ENCODE results near the gene SLC24A4. TPM values are rescaled to one million over a fixed set of nuclear protein-coding genes. Genes with fewer than 3 reads are reported as not detected.

The SLC24A4 gene
- total and polyA plus RNA-seq, 4 donors: 0.47 to 2.4 (median 1.0) TPM

DNA sequence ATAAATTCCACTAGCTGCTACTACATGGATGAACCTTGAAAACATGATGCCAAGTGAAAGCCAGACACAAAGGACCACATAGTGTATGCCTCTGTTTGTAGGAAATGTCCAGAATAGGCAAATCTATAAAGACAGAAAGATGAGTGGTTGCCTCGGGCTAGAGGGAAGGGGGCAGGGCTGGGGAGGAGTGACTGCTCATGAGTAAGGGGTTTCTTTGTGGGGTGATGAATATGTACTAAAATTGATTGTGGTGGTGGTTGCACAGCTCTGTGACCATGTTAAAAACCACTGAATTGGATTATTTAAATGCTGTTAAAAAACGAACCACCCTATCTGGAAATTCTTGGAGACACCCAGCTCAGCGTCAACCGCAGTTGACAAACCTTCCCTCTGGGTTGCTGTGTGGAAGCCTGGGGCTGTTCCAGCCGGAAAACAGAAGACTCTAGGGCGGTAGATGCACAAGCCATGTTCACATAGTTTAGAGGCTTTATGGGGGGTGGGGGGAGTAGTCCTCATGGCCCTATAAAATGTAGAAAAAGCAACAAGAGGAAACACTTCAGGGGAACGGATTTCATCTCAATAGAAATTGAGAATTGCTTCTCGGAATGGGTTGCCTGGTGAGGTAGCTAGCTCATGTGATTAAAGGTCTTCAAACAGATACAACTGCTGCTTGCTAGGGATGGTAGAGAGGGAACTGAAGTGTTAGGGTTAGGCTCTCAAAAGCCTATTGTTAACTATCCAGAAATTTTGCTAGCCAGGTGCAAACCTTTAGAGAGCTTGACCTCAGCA lies 220.0 kb downstream of the SLC24A4 start:
- ATAC-seq (ENCODE audit: insufficient read depth, low FRiP score) (no peak), DNase-seq (no peak)
- peaks cover 9 to 28% (median 14%) of the 10 kb centered on the region in 5 donors for H3K4me1 ChIP-seq (ENCODE audit: control insufficient read depth in 5 of 5, insufficient read depth in 5 of 5, low read length in 5 of 5)
- TF ChIP-seq, protein P1, sequence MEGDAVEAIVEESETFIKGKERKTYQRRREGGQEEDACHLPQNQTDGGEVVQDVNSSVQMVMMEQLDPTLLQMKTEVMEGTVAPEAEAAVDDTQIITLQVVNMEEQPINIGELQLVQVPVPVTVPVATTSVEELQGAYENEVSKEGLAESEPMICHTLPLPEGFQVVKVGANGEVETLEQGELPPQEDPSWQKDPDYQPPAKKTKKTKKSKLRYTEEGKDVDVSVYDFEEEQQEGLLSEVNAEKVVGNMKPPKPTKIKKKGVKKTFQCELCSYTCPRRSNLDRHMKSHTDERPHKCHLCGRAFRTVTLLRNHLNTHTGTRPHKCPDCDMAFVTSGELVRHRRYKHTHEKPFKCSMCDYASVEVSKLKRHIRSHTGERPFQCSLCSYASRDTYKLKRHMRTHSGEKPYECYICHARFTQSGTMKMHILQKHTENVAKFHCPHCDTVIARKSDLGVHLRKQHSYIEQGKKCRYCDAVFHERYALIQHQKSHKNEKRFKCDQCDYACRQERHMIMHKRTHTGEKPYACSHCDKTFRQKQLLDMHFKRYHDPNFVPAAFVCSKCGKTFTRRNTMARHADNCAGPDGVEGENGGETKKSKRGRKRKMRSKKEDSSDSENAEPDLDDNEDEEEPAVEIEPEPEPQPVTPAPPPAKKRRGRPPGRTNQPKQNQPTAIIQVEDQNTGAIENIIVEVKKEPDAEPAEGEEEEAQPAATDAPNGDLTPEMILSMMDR (IDR thresholded peaks at IDR 0.05; ENCODE audit: control extremely low read depth, extremely low read depth): no peak
- H3K4me3 ChIP-seq: no peak overlapping the region
- 68 to 81% methylated on average over 8 of the region's 8 CpGs for WGBS, 2 donors
- H3K9ac ChIP-seq (ENCODE audit: insufficient read depth in 1 of 2, low read length in 2 of 2): no peak overlapping the region
- H3K27ac ChIP-seq (ENCODE audit: low read depth in 1 of 2, low read length in 1 of 2): no peak overlapping the region
- H3K27me3 ChIP-seq (ENCODE audit: control insufficient read depth in 3 of 3, insufficient read depth in 3 of 3, low read length in 2 of 3): no peaks in the 10 kb centered on the region
- no peaks in the 10 kb centered on the region for H3K9me3 ChIP-seq (ENCODE audit: control insufficient read depth in 4 of 4, insufficient read depth in 3 of 4, low read length in 3 of 4)
- H3K36me3 ChIP-seq (ENCODE audit: control insufficient read depth in 4 of 4, insufficient read depth in 4 of 4, low read length in 4 of 4): no peaks in the 10 kb centered on the region

GRCh38 chr14:92544051-92544720 lies 221.2 kb downstream of the SLC24A4 start:
- DNase-seq (no peak), ATAC-seq (ENCODE audit: insufficient read depth, low FRiP score) (no peak)

GRCh38 chr14:92546347-92547053 lies 223.5 kb downstream of the SLC24A4 start:
- no peak for ATAC-seq (ENCODE audit: insufficient read depth, low FRiP score)
- TF ChIP-seq, protein P1 (IDR thresholded peaks at IDR 0.05; ENCODE audit: control extremely low read depth, extremely low read depth): no peak
- Histone ChIP-seq H3K27me3 (ENCODE audit: control insufficient read depth in 3 of 3, insufficient read depth in 3 of 3, low read length in 2 of 3) (no peaks in the 10 kb centered on the region), H3K9me3 (ENCODE audit: control insufficient read depth in 4 of 4, insufficient read depth in 3 of 4, low read length in 3 of 4) (no peaks in the 10 kb centered on the region), H3K4me3 (no peak overlapping the region), H3K36me3 (ENCODE audit: control insufficient read depth in 4 of 4, insufficient read depth in 4 of 4, low read length in 4 of 4) (peaks cover 0 to 3% (median 0%) of the 10 kb centered on the region in 4 donors), H3K4me1 (ENCODE audit: control insufficient read depth in 5 of 5, insufficient read depth in 5 of 5, low read length in 5 of 5) (peaks cover 0 to 16% (median 11%) of the 10 kb centered on the region in 5 donors), H3K27ac (ENCODE audit: low read depth in 1 of 2, low read length in 1 of 2) (peak overlapping the region in 1 of 2 donors; percentile 75), H3K9ac (ENCODE audit: insufficient read depth in 1 of 2, low read length in 2 of 2) (no peak overlapping the region)
- 72 to 86% methylated on average over 7 of the region's 7 CpGs for WGBS, 2 donors
- DNase-seq: no peak

More at GRCh38 chr14:92544051-92544720, 221.2 kb downstream of the SLC24A4 start:
- TF ChIP-seq, protein P1 (IDR thresholded peaks at IDR 0.05; ENCODE audit: control extremely low read depth, extremely low read depth): no peak
- H3K4me1 ChIP-seq (ENCODE audit: control insufficient read depth in 5 of 5, insufficient read depth in 5 of 5, low read length in 5 of 5): peaks cover 3 to 20% (median 17%) of the 10 kb centered on the region in 5 donors
- H3K27ac ChIP-seq (ENCODE audit: low read depth in 1 of 2, low read length in 1 of 2): peak overlapping the region in 1 of 2 donors; percentile 72
- no peak overlapping the region for H3K4me3 ChIP-seq
- no peaks in the 10 kb centered on the region for H3K9me3 ChIP-seq (ENCODE audit: control insufficient read depth in 4 of 4, insufficient read depth in 3 of 4, low read length in 3 of 4)
- 69 to 80% methylated on average over 6 of the region's 6 CpGs for WGBS, 2 donors
- H3K27me3 ChIP-seq (ENCODE audit: control insufficient read depth in 3 of 3, insufficient read depth in 3 of 3, low read length in 2 of 3): no peaks in the 10 kb centered on the region
- H3K9ac ChIP-seq (ENCODE audit: insufficient read depth in 1 of 2, low read length in 2 of 2): no peak overlapping the region
- no peaks in the 10 kb centered on the region for H3K36me3 ChIP-seq (ENCODE audit: control insufficient read depth in 4 of 4, insufficient read depth in 4 of 4, low read length in 4 of 4)

All from lung (tissue), 12 donors.